PFSK-1 (cell line): ENCODE results near the gene GPR107.

Source experiments
- POLR2AphosphoS5 ChIP-seq: IDR thresholded peaks from 2 replicates; pipeline ENCODE4 v1.6.1; 2012; ENCODE audit warnings: low read depth, mild to moderate bottlenecking, control low read depth, low read length, moderate library complexity
- SIN3A ChIP-seq: IDR thresholded peaks from 2 replicates; pipeline ENCODE4 v1.6.1; 2012; ENCODE audit warnings: mild to moderate bottlenecking, low read length, moderate library complexity, borderline replicate concordance; ENCODE audit not compliant: insufficient read depth
- TAF1 ChIP-seq: IDR thresholded peaks from 2 replicates; pipeline ENCODE4 v1.6.1; 2012; ENCODE audit warnings: low read length, control low read depth, borderline replicate concordance; ENCODE audit not compliant: insufficient read depth

DNA sequence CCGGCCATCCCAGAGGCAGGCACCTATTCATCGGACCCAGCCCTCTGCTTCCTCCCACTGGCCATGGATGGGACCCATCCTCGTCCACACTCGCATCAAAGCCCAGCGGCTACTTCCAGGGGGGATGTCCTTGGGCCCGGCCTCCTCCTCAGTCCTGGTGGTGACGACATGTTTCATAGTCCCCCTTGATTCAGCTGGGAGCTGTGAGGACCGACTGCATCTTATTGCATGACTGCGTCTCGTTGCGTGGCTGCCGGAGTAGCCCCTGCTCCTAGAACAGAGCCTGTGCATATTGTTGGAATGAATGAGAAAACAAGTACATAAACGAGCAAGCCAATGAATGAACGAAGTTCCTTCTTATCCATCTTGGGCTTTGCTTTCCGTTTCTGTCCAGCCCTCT is 131.3 kb downstream of the GPR107 start:
- TF ChIP-seq SIN3A (no peak), TAF1 (no peak), POLR2AphosphoS5 (no peak)
